Activated naive CD8-positive, alpha-beta T cell treated with anti-CD3 and anti-CD28 coated beads, Interleukin-2, amount 50 U/mL, for 16 hours (primary cell): ENCODE results near the gene GATD1.

Experiments
- DNase-seq: peaks from one replicate; pipeline ENCODE4 v3.0.0-alpha.2; 2020; ENCODE audit warnings: low read depth, low spot score

Gene GATD1

DNA sequence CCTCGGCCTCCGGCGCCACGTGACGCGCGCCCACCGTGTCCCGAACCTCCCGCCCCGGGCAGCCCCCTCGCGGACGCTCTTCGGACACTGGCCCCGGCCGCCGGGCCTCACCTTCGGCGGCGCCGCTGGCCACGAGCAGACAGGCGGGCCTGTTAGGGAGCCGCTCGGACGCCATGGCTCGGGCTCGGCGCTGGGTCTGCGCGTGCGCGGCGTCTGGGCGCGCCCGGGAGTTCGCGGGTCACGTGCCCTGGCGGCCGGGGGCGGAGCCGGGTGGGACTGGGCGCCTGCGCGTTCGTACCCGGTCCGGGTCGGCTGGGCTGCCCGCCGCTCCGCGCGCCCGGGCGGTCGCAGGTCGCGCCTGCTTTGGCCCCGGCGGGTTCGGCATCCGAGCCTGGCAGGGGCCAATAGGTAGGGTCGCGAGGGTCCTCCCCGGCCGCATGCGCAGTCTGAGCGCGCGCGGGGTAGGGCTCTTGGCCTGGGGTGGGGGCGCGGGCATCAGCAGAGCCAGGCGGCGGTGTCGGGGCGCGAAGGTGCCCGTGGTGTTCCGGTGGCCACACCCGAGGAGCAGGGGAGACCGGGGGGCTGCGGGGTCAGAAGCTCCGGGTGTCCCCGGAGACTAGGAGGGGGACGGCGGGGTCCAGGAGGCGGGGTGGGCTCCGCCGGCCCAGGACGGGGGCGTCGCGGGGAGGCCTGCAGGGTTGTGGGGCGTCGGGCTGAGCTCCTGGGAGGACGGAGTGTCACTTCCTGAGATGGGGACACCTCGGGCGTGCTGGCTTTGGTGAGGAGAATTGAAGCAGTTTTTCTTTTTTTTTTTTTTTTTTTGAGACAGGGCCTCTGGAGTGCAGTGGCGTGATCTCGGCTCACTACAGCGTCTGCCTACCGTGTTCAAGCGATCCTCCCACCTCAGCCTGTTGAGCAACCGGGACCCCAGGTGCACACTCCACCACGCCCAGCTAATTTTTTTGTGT lies at the start of gene GATD1:
TSS of gene GATD1 (minus strand) at position 200 of the 968 bp plus-strand sequence. CDS start at position 175, 25 bp downstream.
- DNase-seq, result peak; percentile 87

DNA sequence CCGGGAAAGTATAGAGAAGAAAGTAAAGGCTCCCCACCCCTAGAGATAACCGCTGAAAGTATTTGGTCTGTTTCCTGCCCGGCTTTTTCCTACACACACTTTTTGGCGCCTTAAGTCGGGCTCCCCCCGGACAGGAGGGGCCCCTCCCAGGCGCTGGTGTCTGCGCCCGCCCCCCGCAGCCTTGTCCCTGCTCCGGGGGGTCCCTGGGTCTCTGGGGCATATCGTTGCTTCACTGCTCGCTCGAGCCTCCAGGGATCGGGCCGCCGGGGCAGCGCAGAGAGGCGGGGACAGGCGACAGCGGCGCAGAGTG lies 49.5 kb upstream of the GATD1 start:
- DNase-seq, result no peak

GRCh38 chr11:826227-826621 lies 48.9 kb upstream of the GATD1 start:
- DNase-seq, result no peak

GRCh38 chr11:825366-826226 lies 48.3 kb upstream of the GATD1 start:
- no peak for DNase-seq

- DNase-seq, result no peak
Observed at GRCh38 chr11:824942-825341, 47.7 kb upstream of the GATD1 start.

DNA sequence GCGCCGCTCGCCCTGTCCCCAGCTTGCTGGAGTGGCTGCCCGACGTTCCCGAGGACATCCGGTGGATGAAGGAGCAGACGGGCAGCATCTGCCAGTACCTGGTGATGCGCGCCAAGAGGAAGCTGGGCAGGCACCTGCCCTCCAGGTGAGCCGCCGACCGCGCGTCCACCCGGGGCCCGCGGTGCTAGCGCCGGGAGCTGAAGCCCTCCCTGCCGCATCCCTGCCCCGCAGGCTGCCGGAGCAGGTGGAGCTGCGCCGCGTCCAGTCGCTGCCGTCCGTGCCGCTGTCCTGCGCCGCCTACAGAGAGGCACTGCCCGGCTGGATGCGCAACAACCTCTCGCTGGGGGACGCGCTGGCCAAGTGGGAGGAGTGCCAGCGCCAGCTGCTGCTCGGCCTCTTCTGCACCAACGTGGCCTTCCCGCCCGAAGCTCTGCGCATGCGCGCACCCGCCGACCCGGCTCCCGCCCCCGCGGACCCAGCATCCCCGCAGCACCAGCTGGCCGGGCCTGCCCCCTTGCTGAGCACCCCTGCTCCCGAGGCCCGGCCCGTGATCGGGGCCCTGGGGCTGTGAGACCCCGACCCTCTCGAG lies 47.1 kb upstream of the GATD1 start:
- no peak for DNase-seq

DNA sequence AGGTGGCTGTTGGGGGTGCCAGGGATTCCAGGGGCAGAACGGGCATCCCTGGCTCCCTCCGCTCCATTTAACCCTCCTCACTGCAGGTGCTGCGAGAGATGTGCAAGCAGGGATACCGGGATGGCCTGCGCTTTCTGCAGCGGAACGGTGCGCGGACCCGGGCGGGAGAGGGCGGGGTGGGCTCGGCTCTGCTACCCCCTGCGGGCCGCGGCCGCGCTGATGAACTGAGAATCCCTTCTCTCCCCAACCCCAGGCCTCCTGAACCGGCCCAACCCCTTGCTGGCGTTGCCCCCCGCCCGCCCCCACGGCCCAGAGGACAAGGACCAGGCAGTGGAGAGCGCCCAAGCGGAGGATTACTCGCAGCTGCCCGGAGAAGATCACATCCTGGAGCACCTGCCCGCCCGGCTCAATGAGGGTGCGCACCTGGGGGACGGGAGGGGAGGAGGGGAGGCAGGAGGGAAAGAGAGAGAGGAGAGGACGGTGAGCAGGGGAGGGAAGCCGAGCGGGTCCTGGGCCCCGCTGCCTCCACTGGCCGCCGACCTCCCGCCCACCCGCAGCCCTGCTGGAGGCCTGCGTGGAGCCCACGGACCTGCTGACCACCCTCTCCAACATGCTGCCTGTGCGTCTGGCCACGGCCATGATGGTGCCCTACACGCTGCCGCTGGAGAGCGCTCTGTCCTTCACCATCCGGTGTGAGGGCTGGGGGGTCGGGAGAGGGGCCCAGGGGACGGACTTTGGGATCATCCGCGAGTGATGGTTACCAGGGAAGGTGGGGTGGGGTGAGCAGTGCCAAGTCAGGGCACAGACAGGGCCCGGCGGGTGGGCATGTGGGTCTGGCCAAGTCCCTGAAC lies 46.4 kb upstream of the GATD1 start:
- DNase-seq, result no peak

DNA sequence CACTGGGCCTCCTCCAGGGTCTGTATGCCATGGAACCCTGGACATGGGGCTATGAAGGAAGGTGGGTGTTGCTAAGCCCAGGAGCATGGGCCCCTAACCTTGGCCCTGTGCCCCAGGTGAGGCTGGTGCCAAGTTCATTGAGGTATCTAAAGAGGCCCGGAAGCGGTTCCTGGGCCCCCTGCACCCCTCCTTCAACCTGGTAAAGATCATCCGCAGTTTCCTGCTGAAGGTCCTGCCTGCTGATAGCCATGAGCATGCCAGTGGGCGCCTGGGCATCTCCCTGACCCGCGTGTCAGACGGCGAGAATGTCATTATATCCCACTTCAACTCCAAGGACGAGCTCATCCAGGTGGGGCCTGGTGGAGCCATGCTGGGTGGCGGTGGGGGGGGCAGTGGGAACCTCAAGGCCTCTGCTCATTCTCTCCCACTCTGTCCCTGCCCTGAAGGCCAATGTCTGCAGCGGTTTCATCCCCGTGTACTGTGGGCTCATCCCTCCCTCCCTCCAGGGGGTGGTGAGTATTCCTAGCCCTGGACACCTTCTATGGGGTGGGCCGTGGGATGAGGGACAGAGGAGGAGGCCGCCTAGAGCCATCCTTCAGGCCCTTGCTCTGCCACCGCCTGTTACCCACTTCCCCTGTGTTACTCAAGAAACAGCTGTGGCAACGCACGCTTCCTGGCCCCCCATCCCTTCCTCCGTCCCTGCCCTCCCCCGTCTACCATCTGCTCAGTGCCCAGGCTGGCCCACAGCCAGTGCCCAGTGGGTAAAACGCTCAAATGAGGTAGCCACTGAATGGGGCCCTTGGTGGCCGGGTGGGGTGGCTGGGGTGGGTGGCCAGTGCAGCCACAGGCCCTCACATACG lies 44.5 kb upstream of the GATD1 start:
- no peak for DNase-seq

- DNase-seq, result no peak
Observed at GRCh38 chr11:820655-821511, 43.6 kb upstream of the GATD1 start.

DNA sequence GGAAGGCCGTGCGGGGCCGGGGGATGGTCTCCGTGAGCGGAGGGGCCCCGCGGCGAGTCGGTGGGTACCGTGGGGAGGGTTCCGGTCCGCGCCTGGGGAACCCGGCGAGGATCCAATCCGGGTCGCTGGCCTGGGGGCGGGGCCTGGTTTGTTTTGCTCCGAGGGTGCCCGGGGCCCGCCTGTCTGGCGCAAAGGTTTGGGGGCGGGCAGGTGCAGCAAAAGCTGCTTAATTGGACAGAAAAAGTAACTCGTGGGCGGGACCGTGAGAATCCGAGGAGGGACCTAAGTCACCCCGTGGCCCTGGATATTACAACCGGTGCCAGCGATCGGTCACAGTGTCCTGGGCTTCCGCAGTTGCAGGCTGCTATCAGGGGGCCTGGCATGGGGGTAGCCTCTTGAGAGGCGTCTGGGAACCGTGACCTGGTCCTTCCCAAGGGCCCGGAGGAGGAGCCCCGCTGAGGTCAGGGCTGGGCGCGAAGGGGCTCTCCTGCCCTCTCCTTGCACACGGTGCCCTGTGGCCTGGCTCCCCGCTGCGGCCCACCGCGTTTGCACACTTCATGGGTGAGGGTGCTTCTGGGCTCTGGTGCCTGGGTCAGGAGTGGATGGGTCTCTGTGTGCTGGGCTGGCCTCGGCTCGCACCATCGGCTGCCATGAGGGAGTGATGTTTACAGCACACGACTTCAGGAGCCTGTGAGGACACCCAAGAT lies 42.8 kb upstream of the GATD1 start:
- DNase-seq, result peak; percentile 85

DNA sequence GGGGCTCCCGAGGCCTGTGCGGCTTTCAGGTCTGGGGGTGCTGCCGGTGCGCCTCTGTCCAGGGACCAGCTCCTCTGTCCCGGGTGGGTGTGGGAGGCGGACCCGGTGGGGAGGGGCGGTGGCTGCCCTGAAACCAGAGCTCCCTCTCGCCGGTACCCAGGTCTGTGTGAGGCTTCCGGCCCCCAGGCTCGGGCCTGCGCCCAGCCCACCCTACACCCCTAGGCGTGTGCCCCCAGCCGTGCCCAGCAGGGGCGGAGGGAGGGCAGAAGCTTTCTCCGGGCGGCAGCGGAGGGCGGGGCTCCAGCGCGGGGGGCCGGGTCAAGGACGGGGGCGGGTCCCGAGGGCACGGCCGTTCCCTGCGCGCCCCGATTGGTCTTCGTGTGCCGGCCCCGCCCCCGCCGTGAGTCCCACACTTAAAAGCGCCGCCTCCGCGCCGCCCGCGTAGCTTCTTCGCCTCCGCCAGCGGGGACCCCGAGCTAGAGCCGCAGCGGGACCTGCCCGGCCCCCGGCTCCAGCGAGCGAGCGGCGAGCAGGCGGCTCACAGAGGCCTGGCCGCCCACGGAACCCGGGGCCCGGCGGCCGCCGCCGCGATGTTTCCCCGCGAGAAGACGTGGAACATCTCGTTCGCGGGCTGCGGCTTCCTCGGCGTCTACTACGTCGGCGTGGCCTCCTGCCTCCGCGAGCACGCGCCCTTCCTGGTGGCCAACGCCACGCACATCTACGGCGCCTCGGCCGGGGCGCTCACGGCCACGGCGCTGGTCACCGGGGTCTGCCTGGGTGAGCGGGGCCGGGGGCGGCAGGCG lies 42.0 kb upstream of the GATD1 start:
- DNase-seq, result peak; percentile 82

- DNase-seq, result no peak
Observed at GRCh38 chr11:818396-819128, 41.3 kb upstream of the GATD1 start, which contains the start of gene PNPLA2. PNPLA2 (plus strand) TSS chr11:818914; CDS start chr11:819719, 805 bp downstream.

DNA sequence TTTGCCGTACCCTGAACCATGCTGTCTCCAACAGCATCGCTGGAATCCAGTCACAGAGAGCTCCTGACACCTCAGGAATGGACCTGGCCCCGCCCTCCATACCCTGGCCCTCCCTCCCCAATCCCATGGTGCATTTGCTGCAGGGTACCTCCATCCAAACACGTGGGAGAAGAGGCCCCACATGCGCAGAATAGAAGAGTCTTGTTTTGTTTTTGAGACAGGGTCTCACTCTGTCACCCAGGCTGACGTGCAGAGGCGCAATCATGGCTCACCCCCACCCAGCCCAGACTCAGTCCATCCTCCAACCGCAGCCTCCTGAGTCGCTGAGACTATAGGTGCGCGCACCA lies 39.1 kb upstream of the GATD1 start:
- no peak for DNase-seq

- DNase-seq, result no peak
Observed at GRCh38 chr11:815675-816432, 38.6 kb upstream of the GATD1 start.

DNA sequence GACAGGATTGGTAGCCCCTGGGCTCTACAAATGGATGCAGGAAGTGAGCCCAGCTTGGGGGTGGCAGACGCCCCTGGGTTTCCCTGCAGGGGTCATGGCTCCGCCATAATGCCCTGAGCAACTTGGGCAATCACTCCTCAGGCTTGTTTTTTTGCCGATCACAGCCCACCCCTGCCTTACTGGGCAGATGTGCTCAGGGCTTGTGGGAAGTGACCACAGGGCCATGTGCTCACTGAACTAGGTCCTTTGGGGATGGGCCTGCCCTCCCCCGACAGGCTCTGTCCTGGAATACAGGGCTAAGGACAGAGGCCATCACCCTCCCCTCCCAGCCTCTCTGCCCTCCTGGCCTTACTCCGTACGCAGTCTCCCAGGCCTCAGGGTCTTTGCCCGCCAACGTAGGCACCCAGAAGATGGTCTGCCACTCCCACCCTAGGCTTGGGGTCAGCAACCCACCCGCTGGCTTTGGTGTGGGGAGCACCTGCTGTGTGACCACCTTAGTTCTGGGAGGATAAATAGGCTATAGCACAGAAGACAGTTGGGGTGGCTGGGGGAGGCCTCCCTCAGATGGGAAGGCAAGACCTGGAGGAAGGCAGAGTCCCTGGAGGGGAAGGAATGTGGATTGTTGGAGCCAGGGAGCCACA lies 36.3 kb upstream of the GATD1 start:
- DNase-seq, result no peak

DNA sequence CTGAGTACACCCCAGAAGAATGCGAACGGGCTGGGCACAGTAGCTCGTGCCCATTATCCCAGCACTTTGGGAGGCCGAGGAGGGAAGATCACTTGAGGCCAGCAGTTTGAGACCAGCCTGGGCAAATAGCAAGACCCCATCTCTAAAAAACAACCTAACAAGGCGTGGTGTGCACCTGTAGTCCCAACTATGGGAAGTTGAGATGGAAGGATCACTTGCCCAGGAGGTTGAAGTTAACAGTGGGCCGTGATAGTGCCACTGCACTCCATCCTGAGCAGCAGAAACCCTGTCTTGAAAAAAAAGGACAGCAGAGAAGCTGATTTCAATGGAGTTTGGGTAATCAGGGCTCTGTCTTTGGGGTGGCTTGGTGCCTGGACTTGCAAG lies 35.8 kb upstream of the GATD1 start:
- no peak for DNase-seq
